H1 (cell line): Measurements from ENCODE around the gene SPARC. TPM values are rescaled to one million over a fixed set of nuclear protein-coding genes. Genes with fewer than 3 reads are reported as not detected.

Experiments used
- FOSL1 ChIP-seq: IDR thresholded peaks from 2 replicates; pipeline ENCODE4 v1.6.1; 2011; ENCODE audit warnings: mild to moderate bottlenecking, low read depth, low read length, moderate library complexity; ENCODE audit not compliant: insufficient read depth
- HDAC6 ChIP-seq: IDR thresholded peaks from one replicate; pipeline ENCODE4 v1.7.1; 2012; ENCODE audit warnings: low read depth, mild to moderate bottlenecking, inconsistent platforms, low read length, moderate library complexity
- POLR2AphosphoS5 ChIP-seq: IDR thresholded peaks from 2 replicates; pipeline ENCODE4 v1.6.1; 2011; ENCODE audit warnings: low read depth, low read length
- RNF2 ChIP-seq: fragments of 200-900, 300-1000 bp; sonication (generic); IDR thresholded peaks from 2 replicates; pipeline ENCODE4 v1.7.1; 2016; ENCODE audit warnings: borderline replicate concordance, low read depth, mild to moderate bottlenecking, antibody characterized with exemption, low read length; ENCODE audit not compliant: poor library complexity, severe bottlenecking; ENCODE audit errors: missing control alignments
- SAP30 ChIP-seq: fragments of 300-600 bp; sonication (generic); IDR thresholded peaks from 2 replicates; pipeline ENCODE4 v1.7.1; 2012; ENCODE audit warnings: low read length, moderate library complexity, mild to moderate bottlenecking, inconsistent platforms; ENCODE audit not compliant: insufficient read depth, insufficient replicate concordance
- polyA plus RNA-seq, 7 experiments: library from polyadenylated mRNA; depleted of rRNA in 3 of 7; stranded (reverse) in 5 of 7; unstranded in 2 of 7; fragments of >200 nt in 5 of 7; fragments of 200-250 nt in 2 of 7; gene quantifications; 1 replicate in 5 of 7; 2 replicates in 1 of 7; 4 replicates in 1 of 7; pipeline versions ENCODE4 v1.2.1 to v1.2.3, GENCODE V29; 2011 to 2013; ENCODE audit warnings: missing spikeins in 2 of 7, mixed read lengths in 2 of 7
- total RNA-seq: library from RNA; stranded (reverse); fragmentation: NEBNext Ultra II Directional; extraction: Animal tissue kit (Norgen Biotek cat#: 25700); gene quantifications from 2 replicates; pipeline ENCODE4 v1.2.1, GENCODE V29; 2021

Gene SPARC
- total and polyA plus RNA-seq, 2 of the 8 experiments (the other 6 are each of a cell fraction or from before 2014, with no cell fraction given): 375 to 438 TPM

DNA sequence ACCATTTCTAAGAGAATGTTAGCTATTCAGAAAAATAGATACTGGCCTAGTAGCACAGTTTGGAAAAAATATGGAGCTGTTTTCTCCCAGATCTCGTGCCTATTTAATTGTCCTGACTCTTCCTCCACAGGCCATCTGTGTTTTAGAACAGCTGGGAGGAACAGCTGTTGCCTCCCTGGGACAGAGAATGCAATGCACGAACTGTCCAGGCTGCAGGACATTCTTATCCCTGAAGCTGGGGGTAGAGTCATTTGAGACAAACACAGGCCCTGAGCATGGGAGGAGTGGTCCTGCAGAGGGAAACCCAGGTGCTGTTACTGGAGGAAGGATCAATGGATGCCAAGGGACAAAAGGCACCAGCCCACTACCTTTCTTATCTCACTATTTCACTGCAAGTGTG lies 20.9 kb upstream of the SPARC start (continued):
- no peak for TF ChIP-seq SAP30
- TF ChIP-seq HDAC6: no peak
- TF ChIP-seq FOSL1: no peak
- TF ChIP-seq RNF2: no peak
- no peak for TF ChIP-seq POLR2AphosphoS5
